G401 (cell line): ENCODE data around the gene HRC. TPM values are rescaled to one million over a fixed set of nuclear protein-coding genes. Genes with fewer than 3 reads are reported as not detected.
"Not testable (repeated sequence)": the region's sequence is repeated elsewhere in the genome, so short reads cannot be mapped to it uniquely, and the experiment has no call there.

Source experiments
- DNase-seq: peaks from one replicate; pipeline ENCODE4 v3.0.0-alpha.2; 2015; ENCODE audit warnings: low spot score
- in situ Hi-C: cut with HindIII; loops from 2 replicates; pipeline ENCODE4 v1.10.0; 2016; ENCODE audit warnings: low sequenced_read_pairs, mixed read lengths
- total RNA-seq: library from RNA; depleted of rRNA; stranded (reverse); fragments of >200 nt; shearing (Covaris generic); gene quantifications from 2 replicates; pipeline ENCODE4 v1.2.3, GENCODE V29; 2014

HRC gene
- total RNA-seq, 1 experiment from 2014 or later, result 7.2 TPM

GRCh38 chr19:49165111-49165750, 10.0 kb upstream of the HRC start:
- no peak for DNase-seq
- in situ Hi-C loops, result no loop called here

- no peak for DNase-seq
- in situ Hi-C loops, result no loop called here
Measured at GRCh38 chr19:49161987-49162386, 6.8 kb upstream of the HRC start.

- in situ Hi-C loops, result no loop called here
- no peak for DNase-seq
Measured at GRCh38 chr19:49160450-49161189, 5.4 kb upstream of the HRC start.

GRCh38 chr19:49157445-49158224, 2.4 kb upstream of the HRC start, which contains the start of gene TRPM4:
Gene TRPM4, plus strand, starts transcription at chr19:49157792. Its CDS starts 75 bp downstream, at chr19:49157867.
- DNase-seq, result peak; percentile 80
- in situ Hi-C loops, result no loop called here

- in situ Hi-C loops, result no loop called here
- no peak for DNase-seq
Measured at GRCh38 chr19:49155820-49156346, 687 bp upstream of the HRC start.

- in situ Hi-C loops, result no loop called here
- DNase-seq, result no peak
Measured at GRCh38 chr19:49154279-49154678, 917 bp downstream of the HRC start.

GRCh38 chr19:49153167-49153809, 1.9 kb downstream of the HRC start:
- in situ Hi-C loops, result no loop called here

GRCh38 chr19:49152119-49152550, 3.1 kb downstream of the HRC start:
- DNase-seq, result no peak
- in situ Hi-C loops, result no loop called here

More at GRCh38 chr19:49153167-49153809, 1.9 kb downstream of the HRC start:
- DNase-seq, result no peak

- DNase-seq, result peak; percentile 89
- in situ Hi-C loops, result no loop called here
Measured at GRCh38 chr19:49151267-49152118, 3.7 kb downstream of the HRC start.

- in situ Hi-C loops, result no loop called here
- peak; percentile 31 for DNase-seq
Measured at GRCh38 chr19:49150944-49151243, 4.3 kb downstream of the HRC start.

- DNase-seq, result peak; percentile 91
- in situ Hi-C loops, result no loop called here
Measured at GRCh38 chr19:49150106-49150943, 4.9 kb downstream of the HRC start.

- in situ Hi-C loops, result no loop called here
- peak; percentile 82 for DNase-seq
Measured at GRCh38 chr19:49149652-49150105, 5.5 kb downstream of the HRC start.

GRCh38 chr19:49148784-49149651, 6.2 kb downstream of the HRC start:
- DNase-seq, result peak; percentile 99
- in situ Hi-C loops, result no loop called here

- in situ Hi-C loops, result no loop called here
Measured at GRCh38 chr19:49148044-49148682, 7.0 kb downstream of the HRC start.

GRCh38 chr19:49146408-49146770, 8.8 kb downstream of the HRC start:
- in situ Hi-C loops, DNase-seq: not testable (repeated sequence)

More at GRCh38 chr19:49148044-49148682, 7.0 kb downstream of the HRC start:
- DNase-seq, result peak; percentile 39
